Measurements from ENCODE around the gene HTRA3.

The HTRA3 gene

GRCh38 chr4:8353912-8354453 lies 84.4 kb downstream of the HTRA3 start:
- TF ChIP-seq CTCF (IDR thresholded peaks at IDR 0.05; ENCODE audit: borderline replicate concordance, control extremely low read depth, extremely low read depth, insufficient read depth, missing control alignments) = no peak
- no peak for DNase-seq (ENCODE audit: low spot score)
- in situ Hi-C loops (cut with MboI; ENCODE audit: low sequenced_read_pairs, unreplicated experiment) = no loop called here

GRCh38 chr4:8355306-8355705 lies 85.8 kb downstream of the HTRA3 start:
- no peak for DNase-seq (ENCODE audit: low spot score)
- TF ChIP-seq CTCF (IDR thresholded peaks at IDR 0.05; ENCODE audit: borderline replicate concordance, control extremely low read depth, extremely low read depth, insufficient read depth, missing control alignments) = no peak

GRCh38 chr4:8355864-8356565 lies 86.5 kb downstream of the HTRA3 start:
- no peak for DNase-seq (ENCODE audit: low spot score)
- TF ChIP-seq CTCF (IDR thresholded peaks at IDR 0.05; ENCODE audit: borderline replicate concordance, control extremely low read depth, extremely low read depth, insufficient read depth, missing control alignments) = no peak
- in situ Hi-C loops (cut with MboI; ENCODE audit: low sequenced_read_pairs, unreplicated experiment) = no loop called here

More at GRCh38 chr4:8355306-8355705, 85.8 kb downstream of the HTRA3 start:
- in situ Hi-C loops (cut with MboI; ENCODE audit: low sequenced_read_pairs, unreplicated experiment) = no loop called here

Measured in GM13976 (cell line).